Stimulated activated CD4-positive, alpha-beta T cell treated with anti-CD3 and anti-CD28 coated beads, TNF-alpha, amount 100 ng/mL, for 1 hour (primary cell): Measurements from ENCODE around the gene MEAK7.

Experiments used
- DNase-seq, 3 donors: peaks; one replicate each; pipeline ENCODE4 v3.0.0-alpha.2; 2020; ENCODE audit warnings: low read depth in 3 of 3, low spot score in 1 of 3

MEAK7 gene

GRCh38 chr16:84467709-84468108 lies 36.8 kb downstream of the MEAK7 start:
- DNase-seq = no peak

DNA sequence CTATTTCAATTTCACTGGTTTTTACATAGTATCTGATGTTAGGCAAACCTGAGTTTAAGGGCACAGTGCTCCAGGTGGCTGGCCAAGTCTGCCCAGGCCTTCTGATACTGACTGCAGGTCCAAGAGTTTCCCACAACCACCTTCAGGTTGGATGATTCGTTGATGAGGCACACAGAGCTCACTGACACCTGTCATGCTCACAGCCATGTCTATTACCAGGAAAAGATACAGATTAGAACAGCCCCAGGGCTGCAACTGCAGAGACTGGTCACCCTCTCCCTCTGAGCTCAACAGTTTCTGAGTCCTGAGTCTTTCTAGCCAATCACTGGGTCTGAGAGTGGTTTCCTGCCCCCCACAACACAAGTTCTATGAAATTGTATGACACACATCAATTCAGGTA lies 37.2 kb downstream of the MEAK7 start:
- DNase-seq = no peak

- no peak for DNase-seq
Measured at GRCh38 chr16:84466692-84467091, 37.8 kb downstream of the MEAK7 start.

DNA sequence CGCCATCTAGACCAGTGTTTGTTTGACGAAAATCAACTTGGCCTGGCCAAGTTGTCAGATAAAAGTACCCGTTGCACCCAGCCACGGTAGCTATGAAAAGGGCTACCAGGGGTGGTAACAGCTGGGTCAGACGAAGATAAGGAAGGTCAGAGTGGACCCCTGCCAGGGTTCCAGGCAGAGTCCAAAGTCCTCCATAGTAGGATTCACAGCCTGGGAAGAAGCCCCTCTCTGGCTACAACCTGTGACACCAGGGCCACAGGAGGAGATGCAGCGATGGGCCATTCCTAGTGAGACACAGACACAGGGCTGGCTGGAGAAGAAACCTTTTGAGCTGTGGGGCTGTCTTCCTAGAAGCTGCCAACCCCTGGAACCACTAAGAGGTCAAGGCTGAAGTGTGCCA lies 39.3 kb downstream of the MEAK7 start:
- DNase-seq = no peak

GRCh38 chr16:84464116-84464515 lies 40.3 kb downstream of the MEAK7 start:
- no peak for DNase-seq

DNA sequence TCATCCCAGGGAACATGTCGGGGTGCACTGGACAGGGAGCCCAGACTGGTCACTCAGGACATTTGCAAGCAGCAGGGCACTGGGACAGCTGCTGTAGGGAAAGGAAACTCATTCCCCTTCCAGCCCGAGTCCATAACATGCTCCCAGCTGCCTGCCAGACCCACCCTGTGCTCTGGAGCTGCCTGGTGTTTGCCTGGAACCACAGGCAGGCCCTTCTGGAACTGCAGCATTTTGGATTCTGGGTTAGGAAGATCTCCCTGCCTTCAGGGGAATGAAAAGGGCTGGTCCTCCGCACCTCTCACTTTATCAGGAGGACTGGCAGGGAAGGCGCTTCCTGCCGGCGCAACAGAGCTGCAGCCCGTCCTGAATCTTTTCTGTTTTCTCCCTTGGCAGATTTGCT lies 41.2 kb downstream of the MEAK7 start:
- no peak for DNase-seq

DNA sequence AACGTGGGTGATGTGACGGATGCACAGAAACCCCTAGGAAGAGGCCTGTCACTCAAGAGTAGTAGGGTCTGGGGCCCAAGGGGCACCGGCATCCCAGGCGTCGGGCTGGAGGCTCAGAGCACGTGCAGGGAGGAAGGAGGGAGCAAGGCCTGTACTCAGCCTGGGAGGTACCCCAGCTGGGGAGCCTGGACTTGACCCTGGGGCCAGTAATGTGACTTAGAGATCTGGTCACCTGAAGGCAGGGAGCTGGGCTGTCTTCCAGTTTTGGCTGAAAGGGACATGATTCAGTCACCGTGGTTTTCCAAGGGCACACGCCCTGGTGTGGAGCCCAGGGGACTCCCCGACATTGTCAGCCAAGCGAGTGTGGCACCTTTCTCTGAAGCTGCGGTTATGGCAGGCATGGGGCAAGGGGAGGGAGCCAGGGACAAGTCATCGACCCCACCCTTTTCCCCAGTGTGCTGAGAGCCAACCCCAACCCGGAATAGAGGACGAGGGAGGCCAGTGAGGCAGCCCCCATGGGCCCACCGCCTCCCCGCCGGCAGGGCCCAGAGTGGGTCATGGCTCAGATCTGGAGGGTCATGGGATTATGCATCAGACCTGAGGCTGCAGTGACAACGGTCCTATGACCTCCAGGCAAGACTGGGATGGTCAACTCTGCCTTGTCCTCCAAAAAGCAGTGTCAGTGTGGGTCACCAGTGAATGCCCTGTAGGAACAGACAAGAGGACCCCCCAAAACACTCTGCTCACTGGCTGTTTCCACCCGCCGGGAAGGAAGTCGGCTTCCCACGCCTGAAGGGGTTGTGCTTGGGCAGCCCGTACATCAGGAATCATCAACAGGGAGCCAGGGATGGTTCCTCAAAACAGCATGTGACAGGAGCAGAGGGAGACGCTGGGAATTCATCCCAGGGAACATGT lies 41.9 kb downstream of the MEAK7 start:
- no peak for DNase-seq

DNA sequence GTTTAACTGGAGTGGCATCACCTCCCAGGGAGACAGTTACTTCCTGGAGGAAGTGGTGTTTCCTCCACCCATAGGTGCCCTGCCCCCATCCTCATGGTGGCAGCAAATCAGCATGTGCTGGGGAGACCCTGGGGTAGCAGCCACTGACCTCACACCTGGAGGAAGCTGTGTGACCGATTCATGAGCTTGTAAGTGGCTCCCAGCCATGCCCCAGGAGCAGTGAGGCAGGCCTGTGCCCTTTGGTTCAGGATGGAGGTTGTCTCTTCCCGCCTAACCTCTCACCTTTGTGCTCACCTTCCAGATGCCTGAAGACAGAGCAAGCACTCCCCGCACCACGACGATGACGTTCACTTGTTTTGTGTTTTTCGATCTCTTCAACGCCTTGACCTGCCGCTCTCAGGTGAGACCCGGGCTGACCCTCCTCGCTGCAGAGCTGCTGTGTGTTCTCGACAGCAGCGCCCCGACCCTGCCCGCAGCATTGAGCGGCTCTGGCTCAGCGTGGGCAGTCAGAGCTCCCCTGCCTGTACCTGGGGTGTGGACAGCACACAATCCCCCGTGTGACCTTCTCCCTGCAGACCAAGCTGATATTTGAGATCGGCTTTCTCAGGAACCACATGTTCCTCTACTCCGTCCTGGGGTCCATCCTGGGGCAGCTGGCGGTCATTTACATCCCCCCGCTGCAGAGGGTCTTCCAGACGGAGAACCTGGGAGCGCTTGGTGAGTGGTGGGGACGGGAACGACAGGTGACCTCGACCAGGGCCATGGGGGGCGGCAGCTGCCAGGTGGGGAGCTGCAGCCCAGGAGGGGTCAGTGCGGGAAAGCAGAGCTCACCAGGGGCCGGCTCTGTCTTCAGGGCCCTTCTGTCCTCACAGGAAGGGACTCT lies 42.8 kb downstream of the MEAK7 start:
- DNase-seq = no peak

GRCh38 chr16:84461029-84461412 lies 43.4 kb downstream of the MEAK7 start:
- no peak for DNase-seq

- no peak for DNase-seq
Measured at GRCh38 chr16:84460406-84461028, 43.9 kb downstream of the MEAK7 start.

DNA sequence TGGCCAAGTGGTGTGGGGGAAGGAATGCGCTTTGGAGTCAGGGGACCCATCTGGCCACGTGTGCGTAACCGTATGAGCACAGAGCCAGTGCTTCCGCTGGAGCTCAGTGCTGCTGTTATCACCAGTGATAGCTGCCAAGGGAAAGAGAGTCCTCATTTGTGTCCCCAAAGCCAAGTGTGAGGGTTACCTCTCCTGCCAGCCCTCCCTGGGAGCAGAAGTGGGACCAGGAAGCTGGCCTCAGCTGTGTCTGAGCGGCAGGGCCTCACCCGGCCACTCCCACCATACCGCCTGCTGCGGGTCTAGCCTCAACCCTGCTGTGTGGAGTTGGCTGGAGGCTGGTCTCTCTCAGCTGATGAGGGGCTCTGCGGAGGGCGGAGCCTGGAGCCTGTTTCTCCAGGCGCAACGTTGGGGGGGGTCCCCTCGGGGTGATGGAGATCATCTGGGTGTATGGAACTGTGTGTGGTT lies 44.5 kb downstream of the MEAK7 start:
- no peak for DNase-seq

DNA sequence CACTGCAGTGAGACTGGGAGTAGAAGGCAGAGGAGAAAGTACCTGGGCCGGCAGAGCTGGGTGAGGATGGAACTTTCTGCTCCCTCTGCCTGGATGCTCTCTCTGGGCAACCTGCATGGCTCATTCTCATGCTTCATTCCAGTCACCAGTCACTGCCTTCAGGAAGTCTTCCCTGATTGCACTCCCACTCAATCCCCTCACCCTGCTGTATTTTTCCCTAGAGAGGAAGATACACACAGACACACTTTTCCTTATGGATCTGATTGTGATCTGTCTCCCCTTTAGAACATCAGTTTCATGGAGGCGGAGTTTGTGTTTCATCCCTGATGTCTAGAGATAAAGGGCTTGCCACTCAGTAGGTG lies 44.9 kb downstream of the MEAK7 start:
- no peak for DNase-seq

GRCh38 chr16:84458606-84459532 lies 45.6 kb downstream of the MEAK7 start:
- DNase-seq = no peak

DNA sequence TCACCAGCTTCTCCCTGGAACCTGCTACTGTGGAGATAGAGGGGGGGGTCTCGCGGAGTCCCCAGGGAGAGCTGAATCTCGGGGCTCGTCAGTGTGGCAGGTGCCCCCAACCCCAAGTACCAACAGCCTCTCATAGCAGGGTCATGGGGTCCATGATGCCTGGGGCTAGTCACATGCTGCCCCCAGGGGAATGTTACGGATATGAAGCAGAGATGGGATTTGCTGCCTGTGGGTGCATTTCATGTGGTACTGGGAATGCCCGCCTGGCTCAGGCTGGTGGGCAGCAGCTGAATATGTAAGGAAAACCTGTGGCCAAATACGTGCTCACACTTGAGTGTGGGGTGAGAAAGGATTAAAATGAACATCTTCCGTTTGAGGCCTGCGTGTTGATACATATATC lies 49.4 kb downstream of the MEAK7 start:
- DNase-seq = no peak
